Neural cell (in vitro differentiated cells): ENCODE results near the gene DNAH10. TPM values are rescaled to one million over a fixed set of nuclear protein-coding genes. Genes with fewer than 3 reads are reported as not detected.

ENCODE experiments used
- H2AFZ ChIP-seq: fragments of 200-600, 300-800 bp; sonication (generic), shearing (Covaris generic); 2 replicates; pipeline ENCODE4 v1.6.0; 2014; ENCODE audit warnings: low read depth, mild to moderate bottlenecking, antibody characterized with exemption, low read length, moderate library complexity
- H3F3A ChIP-seq: fragments of 200-600 bp; shearing (Covaris generic); 2 replicates; pipeline ENCODE4 v1.6.1; 2016; ENCODE audit warnings: mild to moderate bottlenecking, moderate library complexity, mixed read lengths, antibody characterized with exemption, low read length; ENCODE audit not compliant: insufficient read depth, poor library complexity, severe bottlenecking
- H3K27ac ChIP-seq: fragments of 200-600, 300-800 bp; sonication (generic), shearing (Covaris generic); 2 replicates; pipeline ENCODE4 v1.5.1; 2014; ENCODE audit warnings: mild to moderate bottlenecking, low read length, moderate library complexity
- H3K27me3 ChIP-seq: fragments of 300-800, 200-600 bp; sonication (generic), shearing (Covaris generic); 2 replicates; pipeline ENCODE4 v1.6.0; 2014; ENCODE audit warnings: mild to moderate bottlenecking, low read depth, low read length, moderate library complexity; ENCODE audit not compliant: insufficient read depth
- H3K36me3 ChIP-seq: fragments of 300-800, 200-600 bp; sonication (generic), shearing (Covaris generic); 2 replicates; pipeline ENCODE4 v1.5.1; 2014; ENCODE audit warnings: mild to moderate bottlenecking, antibody characterized with exemption, low read length, moderate library complexity; ENCODE audit not compliant: insufficient read depth
- H3K4me2 ChIP-seq: fragments of 300-800, 200-600 bp; sonication (generic), shearing (Covaris generic); 2 replicates; pipeline ENCODE4 v1.6.0; 2014; ENCODE audit warnings: mild to moderate bottlenecking, low read length
- H3K4me3 ChIP-seq: fragments of 300-800, 200-600 bp; sonication (generic), shearing (Covaris generic); 2 replicates; pipeline ENCODE4 v1.5.1; 2014; ENCODE audit warnings: mild to moderate bottlenecking, low read length, moderate library complexity
- H3K79me2 ChIP-seq: fragments of 200-600 bp; shearing (Covaris generic); replicated peaks from 2 replicates; pipeline ENCODE4 v1.6.0; 2014; ENCODE audit warnings: mild to moderate bottlenecking, low read length, moderate library complexity; ENCODE audit not compliant: insufficient read depth
- H3K9ac ChIP-seq: fragments of 300-800, 200-600 bp; sonication (generic), shearing (Covaris generic); 2 replicates; pipeline ENCODE4 v1.6.1; 2016; ENCODE audit warnings: mild to moderate bottlenecking, low read length, mixed read lengths
- H3K9me2 ChIP-seq: fragments of 200-600 bp; shearing (Covaris generic); 2 replicates; pipeline ENCODE4 v1.6.1; 2016; ENCODE audit warnings: mild to moderate bottlenecking, low read length, mixed read lengths; ENCODE audit not compliant: insufficient read depth
- H3K9me3 ChIP-seq: fragments of 200-600, 300-800 bp; sonication (generic), shearing (Covaris generic); 2 replicates; pipeline ENCODE4 v1.6.1; 2016; ENCODE audit warnings: mild to moderate bottlenecking, mixed run types, low read length, moderate library complexity, mixed read lengths
- H4K20me1 ChIP-seq: fragments of 200-600 bp; shearing (Covaris generic); 2 replicates; pipeline ENCODE4 v1.6.1; 2016; ENCODE audit warnings: mild to moderate bottlenecking, mixed run types; ENCODE audit not compliant: insufficient read depth
- CTCF ChIP-seq: fragments of 450-650 bp; IDR thresholded peaks from 2 replicates; pipeline ENCODE4 v1.5.1; 2014; ENCODE audit warnings: antibody characterized with exemption, mild to moderate bottlenecking, moderate library complexity; ENCODE audit not compliant: poor library complexity, severe bottlenecking
- EP300 ChIP-seq: fragments of 450-650 bp; conservative IDR thresholded peaks from 2 replicates; pipeline ENCODE4 v1.6.1; 2014; ENCODE audit warnings: antibody characterized with exemption, mild to moderate bottlenecking, moderate library complexity; ENCODE audit not compliant: poor library complexity, severe bottlenecking
- EZH2 ChIP-seq: fragments of 200-600, 300-800 bp; shearing (Covaris generic), sonication (generic); IDR thresholded peaks from 2 replicates; pipeline ENCODE4 v1.6.1; 2014; ENCODE audit warnings: antibody characterized with exemption, low read length, borderline replicate concordance, mild to moderate bottlenecking; ENCODE audit not compliant: insufficient read depth, poor library complexity, severe bottlenecking
- MXI1 ChIP-seq: fragments of 450-650 bp; conservative IDR thresholded peaks from 2 replicates; pipeline ENCODE4 v1.6.1; 2014; ENCODE audit warnings: antibody characterized with exemption, mild to moderate bottlenecking; ENCODE audit not compliant: poor library complexity, severe bottlenecking
- POLR2AphosphoS5 ChIP-seq: IDR thresholded peaks from 2 replicates; pipeline ENCODE4 v1.6.1; 2012
- RAD21 ChIP-seq: fragments of 450-650 bp; conservative IDR thresholded peaks from 2 replicates; pipeline ENCODE4 v1.6.1; 2014; ENCODE audit warnings: antibody characterized with exemption, mild to moderate bottlenecking, moderate library complexity
- REST ChIP-seq: IDR thresholded peaks from 2 replicates; pipeline ENCODE4 v1.6.1; 2012; ENCODE audit warnings: borderline replicate concordance
- SMC3 ChIP-seq: fragments of 450-650 bp; conservative IDR thresholded peaks from 2 replicates; pipeline ENCODE4 v1.6.1; 2014; ENCODE audit warnings: antibody characterized with exemption, mild to moderate bottlenecking, moderate library complexity; ENCODE audit not compliant: poor library complexity
- TAF1 ChIP-seq: IDR thresholded peaks from 2 replicates; pipeline ENCODE4 v1.6.1; 2012; ENCODE audit warnings: low read depth
- polyA plus RNA-seq: library from polyadenylated mRNA; depleted of rRNA; stranded (reverse); fragments of >200 nt; gene quantifications from 2 replicates; pipeline ENCODE4 v1.2.3, GENCODE V29; 2014

Gene DNAH10
- polyA plus RNA-seq, 1 donor from 2014 or later, result 1.9 TPM

- H3K27ac ChIP-seq, result no peak overlapping the region
- no peak overlapping the region for H2AFZ ChIP-seq
- no peaks in the 10 kb centered on the region for H4K20me1 ChIP-seq
- no peaks in the 10 kb centered on the region for H3K27me3 ChIP-seq
- peaks cover 10% of the 10 kb centered on the region for H3K79me2 ChIP-seq
- H3K9ac ChIP-seq, result no peak overlapping the region
- TF ChIP-seq REST (no peak), EZH2 (no peak), POLR2AphosphoS5 (no peak), CTCF (no peak), EP300 (no peak), SMC3 (no peak), MXI1 (no peak), TAF1 (no peak), RAD21 (no peak)
- H3K4me2 ChIP-seq, result no peak overlapping the region
- H3K36me3 ChIP-seq, result no peaks in the 10 kb centered on the region
- H3K4me3 ChIP-seq, result no peak overlapping the region
- H3F3A ChIP-seq, result no peaks in the 10 kb centered on the region
- no peaks in the 10 kb centered on the region for H3K9me3 ChIP-seq
- no peaks in the 10 kb centered on the region for H3K9me2 ChIP-seq
These were observed 41.8 kb upstream of the DNAH10 start for GRCh38 chr12:123720141-123720814.

- Histone ChIP-seq H3K79me2 (peaks cover under 1% of the 10 kb centered on the region), H3K27me3 (no peaks in the 10 kb centered on the region), H3K27ac (no peak overlapping the region), H4K20me1 (no peaks in the 10 kb centered on the region), H3K36me3 (no peaks in the 10 kb centered on the region), H2AFZ (no peak overlapping the region), H3K9me2 (no peaks in the 10 kb centered on the region), H3K9ac (no peak overlapping the region), H3K4me2 (no peak overlapping the region), H3F3A (no peaks in the 10 kb centered on the region), H3K4me3 (no peak overlapping the region), H3K9me3 (no peaks in the 10 kb centered on the region)
- TF ChIP-seq EZH2 (no peak), RAD21 (no peak), REST (no peak), CTCF (no peak), TAF1 (no peak), POLR2AphosphoS5 (no peak), MXI1 (no peak), EP300 (no peak), SMC3 (no peak)
These were observed 40.9 kb upstream of the DNAH10 start for GRCh38 chr12:123721245-123721644.
